ENCODE results near the gene SRRM3. TPM values are rescaled to one million over a fixed set of nuclear protein-coding genes. Genes with fewer than 3 reads are reported as not detected.
A peak's percentile ranks its signal among the peaks of the same experiment; 100 is the strongest.

The SRRM3 gene
- polyA plus RNA-seq, 1 of the 3 experiments (the other 2 are of a cell fraction) = 2.7 TPM

- H3K4me3 ChIP-seq (ENCODE audit: low read depth in 2 of 2, low read length in 1 of 2) = peak overlapping the region; percentile 42 to 55; a peak in 3 of 4 replicates
- H3K9ac ChIP-seq = no peak overlapping the region
- H3K27ac ChIP-seq (ENCODE audit: low read depth in 2 of 2, low read length in 1 of 2) = peak overlapping the region in 1 of 2 experiments; percentile 56; a peak in 2 of 4 replicates
- 5% methylated on average over 26 of the region's 28 CpGs for WGBS (ENCODE audit: low lambda C conversion rate)
- H3K9me3 ChIP-seq = no peaks in the 10 kb centered on the region
- no peaks in the 10 kb centered on the region for H3K79me2 ChIP-seq (ENCODE audit: insufficient read depth)
- H3K9me2 ChIP-seq = no peaks in the 10 kb centered on the region
- peaks cover 5% of the 10 kb centered on the region for H3F3A ChIP-seq (replicated peaks; ENCODE audit: insufficient read depth)
- POLR2A ChIA-PET = interaction anchor here (1.0 to 1.5 kb wide), 4 partner anchors 10 to 212 kb away, joined by 3 to 5 read pairs (median 3); partner anchors contain the start of genes MDH2 and STYXL1
- CTCF ChIA-PET = interaction anchor here (0.6 to 9.1 kb wide), 8 partner anchors 10 to 380 kb away, joined by 3 to 289 read pairs (median 96); partner anchors contain the start of gene SRRM3
- TF ChIP-seq RAD21 (IDR thresholded peaks at IDR 0.05; ENCODE audit: low read length) (0 out of 2 replicates have a peak, but pooled peaks have one; percentile 11), MEF2A (IDR thresholded peaks at IDR 0.05; ENCODE audit: borderline replicate concordance, low read depth) (no peak), MXI1 (IDR thresholded peaks at IDR 0.05; ENCODE audit: low read depth, low read length) (peak; percentile 34; the same call in 1 of the 2 replicates)
- peaks cover 0 to 4% of the 10 kb centered on the region in 2 experiments; a peak in 1 of 4 replicates for H3K4me1 ChIP-seq (ENCODE audit: control insufficient read depth in 1 of 2, insufficient read depth in 2 of 2, low read depth in 1 of 2, low read length in 1 of 2)
- no peaks in the 10 kb centered on the region for H4K20me1 ChIP-seq (ENCODE audit: insufficient read depth)
- no peaks in the 10 kb centered on the region for H3K27me3 ChIP-seq (ENCODE audit: insufficient read depth)
- H3K36me3 ChIP-seq (replicated peaks in 1 of 2; ENCODE audit: control insufficient read depth in 1 of 2, insufficient read depth in 2 of 2, low read length in 1 of 2) = no peaks in the 10 kb centered on the region
- peak overlapping the region; percentile 83; the same call in 1 of the 2 replicates for H2AFZ ChIP-seq (ENCODE audit: low read depth)
- DNase-seq = peak; percentile 98
- peak overlapping the region; percentile 73; the same call in 1 of the 2 replicates for H3K4me2 ChIP-seq
Measured at GRCh38 chr7:76260171-76260703, 58.5 kb downstream of the SRRM3 start.

GRCh38 chr7:76261329-76261728, 59.6 kb downstream of the SRRM3 start:
- Histone ChIP-seq H3K9me3 (no peaks in the 10 kb centered on the region), H3K27me3 (ENCODE audit: insufficient read depth) (no peaks in the 10 kb centered on the region), H4K20me1 (ENCODE audit: insufficient read depth) (no peaks in the 10 kb centered on the region), H3K9me2 (no peaks in the 10 kb centered on the region), H3K36me3 (replicated peaks in 1 of 2; ENCODE audit: control insufficient read depth in 1 of 2, insufficient read depth in 2 of 2, low read length in 1 of 2) (no peaks in the 10 kb centered on the region), H3K27ac (ENCODE audit: low read depth in 2 of 2, low read length in 1 of 2) (no peak overlapping the region; a peak in 1 of 4 replicates), H3K9ac (no peak overlapping the region), H3K79me2 (ENCODE audit: insufficient read depth) (no peaks in the 10 kb centered on the region), H3K4me1 (ENCODE audit: control insufficient read depth in 1 of 2, insufficient read depth in 2 of 2, low read depth in 1 of 2, low read length in 1 of 2) (peaks cover 0 to 4% of the 10 kb centered on the region in 2 experiments; a peak in 1 of 4 replicates), H3F3A (replicated peaks; ENCODE audit: insufficient read depth) (peaks cover 5% of the 10 kb centered on the region), H3K4me2 (no peak overlapping the region), H3K4me3 (ENCODE audit: low read depth in 2 of 2, low read length in 1 of 2) (no peak overlapping the region), H2AFZ (ENCODE audit: low read depth) (no peak overlapping the region)
- DNase-seq = no peak
- ChIA-PET POLR2A (interaction anchor here (1.0 to 1.9 kb wide), 2 partner anchors 44 to 56 kb away, joined by 3 to 5 read pairs; no protein-coding TSS in a partner anchor), CTCF (interaction anchor here (0.5 to 9.1 kb wide), 12 partner anchors 11 to 1341 kb away, joined by 3 to 289 read pairs (median 28); partner anchors contain the start of genes HSPB1 and SRRM3)
- 91% methylated on average over 11 of the region's 11 CpGs for WGBS (ENCODE audit: low lambda C conversion rate)
- TF ChIP-seq SIN3A (IDR thresholded peaks at IDR 0.05; ENCODE audit: borderline replicate concordance, low read depth, low read length) (no peak), RCOR1 (IDR thresholded peaks at IDR 0.05; ENCODE audit: low read length) (no peak), POLR2AphosphoS5 (IDR thresholded peaks at IDR 0.05; ENCODE audit: low read depth, low read length) (no peak), SMC3 (IDR thresholded peaks at IDR 0.05; ENCODE audit: low read depth, low read length) (no peak), PBX3 (IDR thresholded peaks at IDR 0.05) (no peak), USF1 (IDR thresholded peaks at IDR 0.05; ENCODE audit: borderline replicate concordance, low read depth) (no peak), FOSL2 (IDR thresholded peaks at IDR 0.05; ENCODE audit: borderline replicate concordance, low read depth) (no peak), TCF12 (IDR thresholded peaks at IDR 0.05) (no peak), EP300 (IDR thresholded peaks at IDR 0.05; ENCODE audit: borderline replicate concordance in 1 of 2, low read depth in 1 of 2, low read length in 1 of 2) (no peak), NRF1 (IDR thresholded peaks at IDR 0.05; ENCODE audit: low read depth, low read length) (no peak), TEAD4 (IDR thresholded peaks at IDR 0.05; ENCODE audit: borderline replicate concordance, insufficient read depth) (no peak), REST (IDR thresholded peaks at IDR 0.05; ENCODE audit: low read depth, low read length) (no peak), MEF2A (IDR thresholded peaks at IDR 0.05; ENCODE audit: borderline replicate concordance, low read depth) (no peak), RXRA (IDR thresholded peaks at IDR 0.05; ENCODE audit: borderline replicate concordance, low read depth) (no peak), FOXJ3 (CRISPR knock-in tag; IDR thresholded peaks at IDR 0.05) (no peak), USF2 (IDR thresholded peaks at IDR 0.05; ENCODE audit: borderline replicate concordance, low read depth, low read length) (no peak), CHD2 (IDR thresholded peaks at IDR 0.05; ENCODE audit: low read length, partially characterized antibody) (no peak), YY1 (IDR thresholded peaks at IDR 0.05; ENCODE audit: low read depth) (no peak), RFX5 (IDR thresholded peaks at IDR 0.05; ENCODE audit: low read length) (no peak)
